Endothelial cell of umbilical vein (primary cell): ENCODE results near the gene SRRD. TPM values are rescaled to one million over a fixed set of nuclear protein-coding genes. Genes with fewer than 3 reads are reported as not detected.

Experiments
- BruUV-seq: library from RNA; stranded (reverse); fragments of 400-500 nt; replicated peaks from 2 replicates; lab custom pipeline; 2021; lab: Mats Ljungman, UMichigan
- CTCF ChIA-PET: fragments of 300-600, 350-600 bp; sonication (Branson Sonifier 250); formaldehyde crosslinking; loops from one replicate; lab custom pipeline; 2021; ENCODE audit warnings: antibody characterized with exemption, inconsistent platforms; lab: Charles Lee
- POLR2A ChIA-PET: fragments of 300-600, 350-600 bp; sonication (Branson Sonifier 250); formaldehyde crosslinking; loops from one replicate; lab custom pipeline; 2021; ENCODE audit warnings: antibody characterized with exemption, inconsistent platforms; lab: Charles Lee
- DNase-seq: peaks from one replicate; pipeline ENCODE4 v3.0.0-alpha.2; 2011; ENCODE audit warnings: low read depth, low spot score
- FAIRE-seq: peaks from 2 replicates; lab custom pipeline; 2011; peaks lifted over from hg19 to GRCh38; lab: Jason Lieb, UNC
- H2AFZ ChIP-seq: 2 replicates; pipeline ENCODE4 v1.6.0; 2012; ENCODE audit warnings: low read depth, low read length, control low read depth, inconsistent platforms
- H3K27ac ChIP-seq: 2 replicates; pipeline ENCODE4 v1.5.1; 2011; ENCODE audit warnings: low read depth, mild to moderate bottlenecking, control low read depth, low read length, moderate library complexity; ENCODE audit not compliant: insufficient read depth
- H3K27me3 ChIP-seq, 2 experiments: 2 replicates each; pipeline versions ENCODE4 v1.6.0 to v1.6.1; 2011; ENCODE audit warnings: low read length in 2 of 2, mixed read lengths in 1 of 2; ENCODE audit not compliant: control insufficient read depth in 2 of 2, insufficient read depth in 2 of 2
- H3K36me3 ChIP-seq, 2 experiments: 2 replicates in 1 of 2; 3 replicates in 1 of 2; pipeline ENCODE4 v1.5.1; 2011; ENCODE audit warnings: low read length in 2 of 2, mild to moderate bottlenecking in 1 of 2, moderate library complexity in 1 of 2; ENCODE audit not compliant: control insufficient read depth in 2 of 2, insufficient read depth in 2 of 2; ENCODE audit errors: extremely low read depth in 1 of 2
- H3K4me1 ChIP-seq: 3 replicates; pipeline ENCODE4 v1.5.1; 2011; ENCODE audit warnings: mild to moderate bottlenecking, low read length; ENCODE audit not compliant: control insufficient read depth, insufficient read depth; ENCODE audit errors: extremely low read depth
- H3K4me2 ChIP-seq: 2 replicates; pipeline ENCODE4 v1.6.1; 2011; ENCODE audit warnings: low read length, control low read depth, mixed read lengths; ENCODE audit not compliant: insufficient read depth
- H3K4me3 ChIP-seq, 3 experiments: fragments of 200-600 bp in 1 of 3; sonication (generic), shearing (Covaris generic) in 1 of 3; replicated peaks in 1 of 3; 2 replicates each; pipeline ENCODE4 v1.5.1; 2011 to 2016; ENCODE audit warnings: control low read depth in 3 of 3, low read length in 3 of 3, mild to moderate bottlenecking in 2 of 3, inconsistent platforms in 1 of 3, low read depth in 1 of 3, moderate library complexity in 1 of 3; ENCODE audit not compliant: insufficient read depth in 1 of 3
- H3K79me2 ChIP-seq: 2 replicates; pipeline ENCODE4 v1.6.0; 2012; ENCODE audit warnings: low read length, inconsistent platforms; ENCODE audit not compliant: control insufficient read depth, insufficient read depth
- H3K9ac ChIP-seq: replicated peaks from 2 replicates; pipeline ENCODE3; 2011; ENCODE audit warnings: low read length, control low read depth; ENCODE audit not compliant: insufficient read depth; ENCODE audit errors: extremely low read depth
- H3K9me1 ChIP-seq: replicated peaks from 3 replicates; pipeline ENCODE4 v1.6.0; 2011; ENCODE audit warnings: mild to moderate bottlenecking, low read length; ENCODE audit not compliant: control insufficient read depth, insufficient read depth; ENCODE audit errors: extremely low read depth
- H3K9me3 ChIP-seq: replicated peaks from 2 replicates; pipeline ENCODE4 v1.5.1; 2012; ENCODE audit warnings: low read length, inconsistent platforms; ENCODE audit not compliant: control insufficient read depth, insufficient read depth
- H4K20me1 ChIP-seq: replicated peaks from 2 replicates; pipeline ENCODE3; 2011; ENCODE audit warnings: mild to moderate bottlenecking, low read length; ENCODE audit not compliant: control insufficient read depth, insufficient read depth; ENCODE audit errors: extremely low read depth
- EZH2 ChIP-seq: IDR thresholded peaks from 2 replicates; pipeline ENCODE4 v1.6.1; 2012; ENCODE audit warnings: borderline replicate concordance, low read depth, mild to moderate bottlenecking, moderate library complexity, low read length, inconsistent platforms; ENCODE audit not compliant: severe bottlenecking
- FOS ChIP-seq: IDR thresholded peaks from 2 replicates; pipeline ENCODE4 v1.6.1; 2011; ENCODE audit warnings: mild to moderate bottlenecking, low read length, moderate library complexity, borderline replicate concordance; ENCODE audit not compliant: insufficient read depth
- GATA2 ChIP-seq: IDR thresholded peaks from 2 replicates; pipeline ENCODE4 v1.7.0; 2011; ENCODE audit warnings: low read depth, mild to moderate bottlenecking, moderate library complexity, mixed read lengths, low read length; ENCODE audit not compliant: insufficient read length, insufficient read depth
- JUN ChIP-seq: IDR thresholded peaks from 2 replicates; pipeline ENCODE4 v1.6.1; 2011; ENCODE audit warnings: borderline replicate concordance, low read depth; ENCODE audit not compliant: insufficient read length, insufficient read depth
- MYC ChIP-seq: IDR thresholded peaks from one replicate; pipeline ENCODE4 v1.6.1; 2011; ENCODE audit warnings: mild to moderate bottlenecking, low read depth, low read length
- POLR2A ChIP-seq: IDR thresholded peaks from 2 replicates; pipeline ENCODE4 v1.6.1; 2012; ENCODE audit warnings: low read depth, mild to moderate bottlenecking, control low read depth, low read length
- POLR2AphosphoS5 ChIP-seq: IDR thresholded peaks from 2 replicates; pipeline ENCODE4 v1.6.1; 2012; ENCODE audit warnings: low read depth, mild to moderate bottlenecking, control low read depth, low read length, moderate library complexity; ENCODE audit not compliant: insufficient read depth
- dilution Hi-C: fragments of 300-500 bp; cut with MboI; formaldehyde crosslinking; loops from one replicate; pipeline ENCODE4 v1.15.0; 2019; ENCODE audit warnings: low sequenced_read_pairs; ENCODE audit not compliant: extremely low pct_ligation_motif_present
- intact Hi-C: fragments of 100-400 bp; cut with micrococcal nuclease; formaldehyde crosslinking; loops from one replicate; pipeline ENCODE4 v1.10.0; 2022
- polyA plus RNA-seq, 4 experiments: library from polyadenylated mRNA; depleted of rRNA in 3 of 4; stranded (reverse) in 3 of 4; unstranded in 1 of 4; fragments of >200 nt; gene quantifications; 2 replicates each; pipeline versions ENCODE4 v1.2.1 to v1.2.3, GENCODE V29; 2011 to 2012; ENCODE audit warnings: missing spikeins in 1 of 4
- total RNA-seq: library from RNA; stranded (reverse); gene quantifications from 2 replicates; pipeline ENCODE4 v1.2.3, GENCODE V29; 2021
- TF ChIP-seq, protein P1 (sequence below), 2 donors: IDR thresholded peaks; 1 replicate in 1 of 2; 2 replicates in 1 of 2; pipeline ENCODE4 v1.5.1; 2011; ENCODE audit warnings: low read length in 2 of 2, mild to moderate bottlenecking in 2 of 2, moderate library complexity in 2 of 2, control low read depth in 1 of 2, inconsistent platforms in 1 of 2, low read depth in 1 of 2; ENCODE audit not compliant: insufficient read depth in 1 of 2; ENCODE audit errors: extremely low read depth in 1 of 2
- TF ChIP-seq, protein P2 (sequence below): IDR thresholded peaks from 2 replicates; pipeline ENCODE4 v1.6.1; 2011; ENCODE audit not compliant: insufficient read depth, insufficient read length

SRRD gene
- total and polyA plus RNA-seq, 2 donors (not counting 3 experiments of a cell fraction or from before 2014, with no cell fraction given): 23.4 to 24.2 TPM

DNA sequence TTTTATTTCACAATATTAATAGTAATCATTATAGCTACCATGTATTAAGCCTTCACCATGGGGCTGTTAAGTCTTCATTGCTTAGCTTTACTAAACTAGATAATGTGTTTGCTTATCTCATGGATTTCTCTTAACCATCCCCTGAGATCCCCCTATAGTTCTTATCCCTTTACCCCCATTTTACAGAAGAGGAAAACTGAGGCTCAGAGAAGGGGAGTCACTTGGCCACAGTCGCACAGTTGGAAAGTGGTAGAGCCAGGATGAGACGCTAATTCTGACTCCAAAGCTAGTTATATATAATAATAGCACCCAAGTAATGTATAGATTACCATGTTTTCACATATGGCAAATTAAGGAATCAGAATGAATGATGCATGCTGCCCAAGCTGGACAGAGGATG, 38.3 kb downstream of the SRRD start:
- H3K9ac ChIP-seq: no peak overlapping the region
- H3K27me3 ChIP-seq: no peaks in the 10 kb centered on the region
- TF ChIP-seq POLR2AphosphoS5 (no peak), EZH2 (no peak), FOS (no peak), POLR2A (no peak), GATA2 (no peak), MYC (no peak), JUN (no peak)
- TF ChIP-seq, protein P1, sequence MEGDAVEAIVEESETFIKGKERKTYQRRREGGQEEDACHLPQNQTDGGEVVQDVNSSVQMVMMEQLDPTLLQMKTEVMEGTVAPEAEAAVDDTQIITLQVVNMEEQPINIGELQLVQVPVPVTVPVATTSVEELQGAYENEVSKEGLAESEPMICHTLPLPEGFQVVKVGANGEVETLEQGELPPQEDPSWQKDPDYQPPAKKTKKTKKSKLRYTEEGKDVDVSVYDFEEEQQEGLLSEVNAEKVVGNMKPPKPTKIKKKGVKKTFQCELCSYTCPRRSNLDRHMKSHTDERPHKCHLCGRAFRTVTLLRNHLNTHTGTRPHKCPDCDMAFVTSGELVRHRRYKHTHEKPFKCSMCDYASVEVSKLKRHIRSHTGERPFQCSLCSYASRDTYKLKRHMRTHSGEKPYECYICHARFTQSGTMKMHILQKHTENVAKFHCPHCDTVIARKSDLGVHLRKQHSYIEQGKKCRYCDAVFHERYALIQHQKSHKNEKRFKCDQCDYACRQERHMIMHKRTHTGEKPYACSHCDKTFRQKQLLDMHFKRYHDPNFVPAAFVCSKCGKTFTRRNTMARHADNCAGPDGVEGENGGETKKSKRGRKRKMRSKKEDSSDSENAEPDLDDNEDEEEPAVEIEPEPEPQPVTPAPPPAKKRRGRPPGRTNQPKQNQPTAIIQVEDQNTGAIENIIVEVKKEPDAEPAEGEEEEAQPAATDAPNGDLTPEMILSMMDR (IDR thresholded peaks at IDR 0.05; ENCODE audit: extremely low read depth in 1 of 2, insufficient read depth in 1 of 2, low read depth in 1 of 2, low read length in 2 of 2): no peak
- TF ChIP-seq, protein P2, sequence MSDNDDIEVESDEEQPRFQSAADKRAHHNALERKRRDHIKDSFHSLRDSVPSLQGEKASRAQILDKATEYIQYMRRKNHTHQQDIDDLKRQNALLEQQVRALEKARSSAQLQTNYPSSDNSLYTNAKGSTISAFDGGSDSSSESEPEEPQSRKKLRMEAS: no peak
- H3K79me2 ChIP-seq: no peaks in the 10 kb centered on the region
- CTCF ChIA-PET: interaction anchor here (1.7 kb wide), 1 partner anchor 19 kb away, joined by 6 read pairs; no protein-coding TSS in a partner anchor
- DNase-seq: no peak
- H2AFZ ChIP-seq: no peak overlapping the region
- intact Hi-C loops (no loop called here), dilution Hi-C loops (no loop called here)
- H3K27ac ChIP-seq: no peak overlapping the region
- H3K4me2 ChIP-seq: no peak overlapping the region
- H3K36me3 ChIP-seq: no peaks in the 10 kb centered on the region
- no peaks in the 10 kb centered on the region for H3K9me3 ChIP-seq
- POLR2A ChIA-PET: no interaction called here
- no peaks in the 10 kb centered on the region for H3K9me1 ChIP-seq
- H3K4me3 ChIP-seq: no peak overlapping the region
- BruUV-seq: no TSS peak
- no peaks in the 10 kb centered on the region for H4K20me1 ChIP-seq
- no peak for FAIRE-seq
- no peaks in the 10 kb centered on the region for H3K4me1 ChIP-seq
